OCI-LY1 (cell line): ENCODE results near the gene LSM10.

Experiments
- CTCF ChIP-seq: fragments of 200-600 bp; sonication (generic), shearing (Covaris generic); IDR thresholded peaks from 2 replicates; pipeline ENCODE4 v1.5.1; 2017; ENCODE audit warnings: mild to moderate bottlenecking, antibody characterized with exemption, low read length, moderate library complexity, mixed read lengths
- EZH2 ChIP-seq: fragments of 200-600 bp; sonication (generic), shearing (Covaris generic); IDR thresholded peaks from 2 replicates; pipeline ENCODE4 v1.8.0; 2017; ENCODE audit warnings: borderline replicate concordance, mixed run types, mild to moderate bottlenecking, antibody characterized with exemption, low read length, moderate library complexity, mixed read lengths

GRCh38 chr1:36346741-36347370 is 50.9 kb downstream of the LSM10 start:
- no peak for TF ChIP-seq CTCF
- TF ChIP-seq EZH2, result no peak
